Measurements from ENCODE around the gene GTF2IRD1. TPM values are rescaled to one million over a fixed set of nuclear protein-coding genes. Genes with fewer than 3 reads are reported as not detected.

The GTF2IRD1 gene
- total RNA-seq, 2 donors from 2014 or later: 18.3 to 29.5 TPM

- peaks cover 26% of the 10 kb centered on the region for H3K4me1 ChIP-seq
- H3K27me3 ChIP-seq: no peaks in the 10 kb centered on the region
- no peaks in the 10 kb centered on the region for H3K36me3 ChIP-seq
- H3K9ac ChIP-seq (ENCODE audit: low read depth in 2 of 2, low read length in 2 of 2): peak overlapping the region; percentile 70 to 87
- intact Hi-C loops (cut with DNase I): no loop called here
- peak overlapping the region; percentile 52 for H3K27ac ChIP-seq
- peak overlapping the region; percentile 10 for H3K4me3 ChIP-seq
- no peaks in the 10 kb centered on the region for H3K9me3 ChIP-seq
- DNase-seq: peak; percentile 68
- no peak for TF ChIP-seq CTCF (IDR thresholded peaks at IDR 0.05)
These were observed 27.2 kb downstream of the GTF2IRD1 start for GRCh38 chr7:74480861-74481417.

GRCh38 chr7:74481458-74482196 lies 27.9 kb downstream of the GTF2IRD1 start:
- TF ChIP-seq CTCF (IDR thresholded peaks at IDR 0.05): no peak
- Histone ChIP-seq H3K9ac (ENCODE audit: low read depth in 2 of 2, low read length in 2 of 2) (no peak overlapping the region), H3K4me3 (no peak overlapping the region), H3K27ac (peak overlapping the region; percentile 52), H3K36me3 (no peaks in the 10 kb centered on the region), H3K4me1 (peaks cover 19% of the 10 kb centered on the region), H3K27me3 (no peaks in the 10 kb centered on the region), H3K9me3 (no peaks in the 10 kb centered on the region)
- DNase-seq: no peak
- intact Hi-C loops (cut with DNase I): no loop called here

GRCh38 chr7:74482197-74482467 lies 28.4 kb downstream of the GTF2IRD1 start:
- H3K4me3 ChIP-seq: no peak overlapping the region
- intact Hi-C loops (cut with DNase I): no loop called here
- H3K4me1 ChIP-seq: peaks cover 19% of the 10 kb centered on the region
- H3K36me3 ChIP-seq: no peaks in the 10 kb centered on the region
- TF ChIP-seq CTCF (IDR thresholded peaks at IDR 0.05): no peak
- no peak overlapping the region for H3K27ac ChIP-seq
- no peaks in the 10 kb centered on the region for H3K9me3 ChIP-seq
- H3K27me3 ChIP-seq: no peaks in the 10 kb centered on the region
- no peak overlapping the region for H3K9ac ChIP-seq (ENCODE audit: low read depth in 2 of 2, low read length in 2 of 2)
- DNase-seq: no peak

- Histone ChIP-seq H3K9ac (ENCODE audit: low read depth in 2 of 2, low read length in 2 of 2) (no peak overlapping the region), H3K27ac (no peak overlapping the region), H3K4me3 (no peak overlapping the region), H3K4me1 (peaks cover 17% of the 10 kb centered on the region), H3K27me3 (no peaks in the 10 kb centered on the region), H3K9me3 (no peaks in the 10 kb centered on the region), H3K36me3 (no peaks in the 10 kb centered on the region)
- no peak for DNase-seq
- TF ChIP-seq CTCF (IDR thresholded peaks at IDR 0.05): no peak
- intact Hi-C loops (cut with DNase I): no loop called here
These were observed 29.1 kb downstream of the GTF2IRD1 start for GRCh38 chr7:74482629-74483401.

- H3K36me3 ChIP-seq: no peaks in the 10 kb centered on the region
- H3K27me3 ChIP-seq: no peaks in the 10 kb centered on the region
- H3K4me1 ChIP-seq: peaks cover 13% of the 10 kb centered on the region
- no peak overlapping the region for H3K9ac ChIP-seq (ENCODE audit: low read depth in 2 of 2, low read length in 2 of 2)
- intact Hi-C loops (cut with DNase I): no loop called here
- no peak for TF ChIP-seq CTCF (IDR thresholded peaks at IDR 0.05)
- no peak overlapping the region for H3K4me3 ChIP-seq
- no peaks in the 10 kb centered on the region for H3K9me3 ChIP-seq
- DNase-seq: no peak
- no peak overlapping the region for H3K27ac ChIP-seq
These were observed 30.0 kb downstream of the GTF2IRD1 start for GRCh38 chr7:74483402-74484336.
